Astrocyte (in vitro differentiated cells and primary cell): ENCODE measurements around the gene CDON. TPM values are rescaled to one million over a fixed set of nuclear protein-coding genes. Genes with fewer than 3 reads are reported as not detected.

ENCODE experiments used
- DNase-seq: peaks from one replicate; pipeline ENCODE4 v3.0.0-alpha.2; 2010; ENCODE audit warnings: low read depth
- FAIRE-seq: peaks from 2 replicates; lab custom pipeline; 2011; peaks lifted over from hg19 to GRCh38; lab: Jason Lieb, UNC
- H2AFZ ChIP-seq: 2 replicates; pipeline ENCODE4 v1.6.0; 2012; ENCODE audit warnings: low read depth, low read length, inconsistent platforms
- H3K27ac ChIP-seq: 2 replicates; pipeline ENCODE4 v1.5.1; 2011; ENCODE audit warnings: low read depth, low read length, inconsistent platforms
- H3K27me3 ChIP-seq: 2 replicates; pipeline ENCODE4 v1.6.0; 2011; ENCODE audit warnings: low read length, inconsistent platforms; ENCODE audit not compliant: insufficient read depth
- H3K36me3 ChIP-seq: 2 replicates; pipeline ENCODE4 v1.5.1; 2011; ENCODE audit warnings: low read length, inconsistent platforms; ENCODE audit not compliant: insufficient read depth
- H3K4me1 ChIP-seq: 2 replicates; pipeline ENCODE4 v1.5.1; 2011; ENCODE audit warnings: low read length, inconsistent platforms; ENCODE audit not compliant: insufficient read depth
- H3K4me2 ChIP-seq: 2 replicates; pipeline ENCODE4 v1.6.0; 2012; ENCODE audit warnings: low read length, inconsistent platforms
- H3K4me3 ChIP-seq: 2 replicates; pipeline ENCODE4 v1.5.1; 2011; ENCODE audit warnings: low read depth, mild to moderate bottlenecking, low read length, inconsistent platforms; ENCODE audit not compliant: insufficient read depth
- H3K79me2 ChIP-seq: 2 replicates; pipeline ENCODE4 v1.6.0; 2012; ENCODE audit warnings: mild to moderate bottlenecking, low read length, inconsistent platforms; ENCODE audit not compliant: insufficient read depth
- H3K9ac ChIP-seq: 2 replicates; pipeline ENCODE4 v1.6.0; 2012; ENCODE audit warnings: mild to moderate bottlenecking, low read length, inconsistent platforms
- H3K9me3 ChIP-seq: 2 replicates; pipeline ENCODE4 v1.5.1; 2012; ENCODE audit warnings: low read depth, mild to moderate bottlenecking, low read length, inconsistent platforms; ENCODE audit not compliant: insufficient read depth
- H4K20me1 ChIP-seq: 2 replicates; pipeline ENCODE4 v1.6.0; 2012; ENCODE audit warnings: low read length, inconsistent platforms; ENCODE audit not compliant: insufficient read depth
- H3K27ac Mint-ChIP-seq: one replicate; pipeline ENCODE4 v1.8.0; 2021; ENCODE audit warnings: mild to moderate bottlenecking, mixed read lengths; ENCODE audit not compliant: unreplicated experiment
- H3K27me3 Mint-ChIP-seq: one replicate; pipeline ENCODE4 v1.8.0; 2021; ENCODE audit warnings: low read depth, mixed read lengths; ENCODE audit not compliant: unreplicated experiment
- H3K36me3 Mint-ChIP-seq: one replicate; pipeline ENCODE4 v1.8.0; 2021; ENCODE audit warnings: low read depth, mixed read lengths; ENCODE audit not compliant: unreplicated experiment
- H3K4me1 Mint-ChIP-seq: one replicate; pipeline ENCODE4 v1.8.0; 2021; ENCODE audit warnings: low read depth, mixed read lengths; ENCODE audit not compliant: unreplicated experiment
- H3K4me3 Mint-ChIP-seq: one replicate; pipeline ENCODE4 v1.8.0; 2021; ENCODE audit warnings: mild to moderate bottlenecking, moderate library complexity, mixed read lengths; ENCODE audit not compliant: unreplicated experiment
- H3K9me3 Mint-ChIP-seq: one replicate; pipeline ENCODE4 v1.8.0; 2021; ENCODE audit warnings: mild to moderate bottlenecking, mixed read lengths; ENCODE audit not compliant: unreplicated experiment
- EZH2 ChIP-seq: IDR thresholded peaks from 2 replicates; pipeline ENCODE4 v1.6.1; 2012; ENCODE audit warnings: mild to moderate bottlenecking, low read length, inconsistent platforms; ENCODE audit not compliant: insufficient read depth
- total RNA-seq: library from RNA; stranded (reverse); gene quantifications from 2 replicates; pipeline ENCODE4 v1.2.1, GENCODE V29; 2021
- TF ChIP-seq, protein P1 (sequence below): IDR thresholded peaks from 2 replicates; pipeline ENCODE4 v1.5.1; 2011; ENCODE audit warnings: low read depth, mild to moderate bottlenecking, inconsistent platforms, low read length, moderate library complexity; ENCODE audit not compliant: insufficient read depth

Gene CDON
- total RNA-seq, 1 donor from 2014 or later: 15.5 TPM

DNA sequence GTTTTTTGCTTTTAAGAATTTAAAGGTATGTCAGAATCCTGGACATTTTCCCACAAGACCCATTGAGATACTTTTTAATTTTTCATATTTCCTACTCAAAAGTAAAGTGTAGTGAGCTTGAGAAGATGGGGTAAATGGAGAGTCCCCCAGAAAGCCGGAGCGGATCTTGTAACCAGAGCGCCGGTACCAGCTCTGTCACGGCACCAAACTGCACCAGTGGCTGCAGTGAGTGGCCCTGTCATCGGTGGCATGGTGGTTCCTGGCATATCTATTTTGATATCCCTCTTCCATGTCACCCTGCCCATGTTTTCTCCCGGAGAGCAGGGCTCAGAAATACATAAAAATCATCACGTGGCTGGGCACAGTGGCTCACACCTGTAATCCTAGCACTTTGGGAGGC, 139.0 kb downstream of the CDON start:
- peaks cover 10% of the 10 kb centered on the region for H3K27me3 ChIP-seq
- no peak overlapping the region for H3K27ac ChIP-seq
- Mint-ChIP-seq H3K27ac (no peak overlapping the region), H3K36me3 (no peaks in the 10 kb centered on the region), H3K9me3 (no peaks in the 10 kb centered on the region), H3K4me3 (no peak overlapping the region), H3K27me3 (peaks cover 15% of the 10 kb centered on the region), H3K4me1 (peaks cover 4% of the 10 kb centered on the region)
- no peak overlapping the region for H2AFZ ChIP-seq
- H3K4me2 ChIP-seq: no peak overlapping the region
- H3K36me3 ChIP-seq: no peaks in the 10 kb centered on the region
- no peak overlapping the region for H3K4me3 ChIP-seq
- no peaks in the 10 kb centered on the region for H3K9me3 ChIP-seq
- no peak overlapping the region for H3K9ac ChIP-seq
- no peaks in the 10 kb centered on the region for H4K20me1 ChIP-seq
- DNase-seq (no peak), FAIRE-seq (no peak)
- TF ChIP-seq EZH2: no peak
- TF ChIP-seq, protein P1, sequence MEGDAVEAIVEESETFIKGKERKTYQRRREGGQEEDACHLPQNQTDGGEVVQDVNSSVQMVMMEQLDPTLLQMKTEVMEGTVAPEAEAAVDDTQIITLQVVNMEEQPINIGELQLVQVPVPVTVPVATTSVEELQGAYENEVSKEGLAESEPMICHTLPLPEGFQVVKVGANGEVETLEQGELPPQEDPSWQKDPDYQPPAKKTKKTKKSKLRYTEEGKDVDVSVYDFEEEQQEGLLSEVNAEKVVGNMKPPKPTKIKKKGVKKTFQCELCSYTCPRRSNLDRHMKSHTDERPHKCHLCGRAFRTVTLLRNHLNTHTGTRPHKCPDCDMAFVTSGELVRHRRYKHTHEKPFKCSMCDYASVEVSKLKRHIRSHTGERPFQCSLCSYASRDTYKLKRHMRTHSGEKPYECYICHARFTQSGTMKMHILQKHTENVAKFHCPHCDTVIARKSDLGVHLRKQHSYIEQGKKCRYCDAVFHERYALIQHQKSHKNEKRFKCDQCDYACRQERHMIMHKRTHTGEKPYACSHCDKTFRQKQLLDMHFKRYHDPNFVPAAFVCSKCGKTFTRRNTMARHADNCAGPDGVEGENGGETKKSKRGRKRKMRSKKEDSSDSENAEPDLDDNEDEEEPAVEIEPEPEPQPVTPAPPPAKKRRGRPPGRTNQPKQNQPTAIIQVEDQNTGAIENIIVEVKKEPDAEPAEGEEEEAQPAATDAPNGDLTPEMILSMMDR: no peak
- H3K4me1 ChIP-seq: no peaks in the 10 kb centered on the region
- H3K79me2 ChIP-seq: no peaks in the 10 kb centered on the region

DNA sequence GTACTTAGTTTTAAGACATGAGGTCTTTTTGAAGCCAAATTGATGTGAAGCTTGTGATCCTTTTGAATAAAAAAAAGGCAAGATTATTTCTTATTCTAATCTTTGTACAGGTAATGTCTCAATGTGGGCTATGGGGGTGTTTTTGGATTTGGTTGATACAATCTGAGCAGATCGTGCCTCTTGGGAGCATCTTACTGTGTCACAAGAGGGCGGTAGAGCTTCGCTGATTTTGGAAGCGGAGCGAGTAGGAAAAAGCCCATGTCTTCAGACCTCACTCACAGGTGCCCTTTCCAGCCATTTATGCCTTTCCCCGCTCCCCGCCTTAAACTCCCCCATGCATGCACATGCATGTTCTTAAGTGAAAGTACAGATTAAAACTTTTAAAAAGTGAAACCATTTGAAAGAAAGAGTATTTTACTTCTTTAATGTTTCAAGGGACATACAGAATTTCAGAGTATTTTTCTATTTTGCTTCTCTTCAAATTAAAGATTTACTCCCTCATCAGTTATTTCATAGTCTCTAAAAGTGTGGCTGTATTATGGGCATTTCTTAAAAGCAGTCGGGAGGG, 139.6 kb downstream of the CDON start:
- H3K36me3 ChIP-seq: no peaks in the 10 kb centered on the region
- H3K4me1 ChIP-seq: no peaks in the 10 kb centered on the region
- no peak overlapping the region for H3K27ac ChIP-seq
- no peak overlapping the region for H3K4me2 ChIP-seq
- TF ChIP-seq, protein P1: peak; percentile 81
- no peak for TF ChIP-seq EZH2
- peaks cover 15% of the 10 kb centered on the region for H3K27me3 Mint-ChIP-seq
- H2AFZ ChIP-seq: no peak overlapping the region
- H3K9me3 ChIP-seq: no peaks in the 10 kb centered on the region
- FAIRE-seq (peak; percentile 85), DNase-seq (peak; percentile 33)
- H3K9ac ChIP-seq: no peak overlapping the region
- no peak overlapping the region for H3K4me3 Mint-ChIP-seq
- H3K27me3 ChIP-seq: peaks cover 10% of the 10 kb centered on the region
- H3K4me3 ChIP-seq: no peak overlapping the region
- no peaks in the 10 kb centered on the region for H4K20me1 ChIP-seq
- H3K79me2 ChIP-seq: no peaks in the 10 kb centered on the region
- no peaks in the 10 kb centered on the region for H3K9me3 Mint-ChIP-seq
- no peak overlapping the region for H3K27ac Mint-ChIP-seq
- no peaks in the 10 kb centered on the region for H3K36me3 Mint-ChIP-seq
- peaks cover 4% of the 10 kb centered on the region for H3K4me1 Mint-ChIP-seq

- Histone ChIP-seq H4K20me1 (no peaks in the 10 kb centered on the region), H3K4me2 (no peak overlapping the region), H3K27ac (no peak overlapping the region), H3K4me3 (no peak overlapping the region), H3K9me3 (no peaks in the 10 kb centered on the region), H2AFZ (no peak overlapping the region), H3K79me2 (no peaks in the 10 kb centered on the region), H3K9ac (no peak overlapping the region), H3K27me3 (peaks cover 7% of the 10 kb centered on the region), H3K4me1 (no peaks in the 10 kb centered on the region), H3K36me3 (no peaks in the 10 kb centered on the region)
- no peak overlapping the region for H3K27ac Mint-ChIP-seq
- TF ChIP-seq EZH2: no peak
- TF ChIP-seq, protein P1: no peak
- H3K4me3 Mint-ChIP-seq: no peak overlapping the region
- H3K4me1 Mint-ChIP-seq: peaks cover 4% of the 10 kb centered on the region
- H3K9me3 Mint-ChIP-seq: no peaks in the 10 kb centered on the region
- H3K36me3 Mint-ChIP-seq: no peaks in the 10 kb centered on the region
- peaks cover 17% of the 10 kb centered on the region for H3K27me3 Mint-ChIP-seq
- no peak for DNase-seq
- no peak for FAIRE-seq
These were observed 140.5 kb downstream of the CDON start for GRCh38 chr11:125922156-125922555.
